ENCODE results near the gene SFRP5.

Gene SFRP5

GRCh38 chr10:97726636-97727178, 45.1 kb downstream of the SFRP5 start:
- no peaks in the 10 kb centered on the region for H3K79me2 ChIP-seq (ENCODE audit: insufficient read depth, low read length)
- no peaks in the 10 kb centered on the region for H3K36me3 ChIP-seq (ENCODE audit: insufficient read depth, low read length)
- TF ChIP-seq EZH2 (IDR thresholded peaks at IDR 0.05; ENCODE audit: borderline replicate concordance, low read length) (no peak), CTCF (IDR thresholded peaks at IDR 0.05; ENCODE audit: low read length) (no peak)
- H3K27me3 ChIP-seq (ENCODE audit: insufficient read depth, low read length), result no peaks in the 10 kb centered on the region
- H3K9me2 ChIP-seq (ENCODE audit: low read depth, low read length), result no peaks in the 10 kb centered on the region
- H3K4me2 ChIP-seq (ENCODE audit: low read length), result no peak overlapping the region
- H3K4me1 ChIP-seq (ENCODE audit: insufficient read depth, low read length, severe bottlenecking), result no peaks in the 10 kb centered on the region
- no peak overlapping the region for H3K27ac ChIP-seq (ENCODE audit: low read depth, low read length, poor library complexity, severe bottlenecking)
- no peak overlapping the region for H2AFZ ChIP-seq (ENCODE audit: low read length)
- no peak overlapping the region for H3K4me3 ChIP-seq (ENCODE audit: low read depth, low read length, poor library complexity, severe bottlenecking)
- no peak overlapping the region for H3K9ac ChIP-seq (ENCODE audit: low read length)
- H3F3A ChIP-seq (ENCODE audit: insufficient read depth, low read length), result no peaks in the 10 kb centered on the region
- no peaks in the 10 kb centered on the region for H4K20me1 ChIP-seq (ENCODE audit: insufficient read depth, low read length)
- no peaks in the 10 kb centered on the region for H3K9me3 ChIP-seq (ENCODE audit: low read length)

DNA sequence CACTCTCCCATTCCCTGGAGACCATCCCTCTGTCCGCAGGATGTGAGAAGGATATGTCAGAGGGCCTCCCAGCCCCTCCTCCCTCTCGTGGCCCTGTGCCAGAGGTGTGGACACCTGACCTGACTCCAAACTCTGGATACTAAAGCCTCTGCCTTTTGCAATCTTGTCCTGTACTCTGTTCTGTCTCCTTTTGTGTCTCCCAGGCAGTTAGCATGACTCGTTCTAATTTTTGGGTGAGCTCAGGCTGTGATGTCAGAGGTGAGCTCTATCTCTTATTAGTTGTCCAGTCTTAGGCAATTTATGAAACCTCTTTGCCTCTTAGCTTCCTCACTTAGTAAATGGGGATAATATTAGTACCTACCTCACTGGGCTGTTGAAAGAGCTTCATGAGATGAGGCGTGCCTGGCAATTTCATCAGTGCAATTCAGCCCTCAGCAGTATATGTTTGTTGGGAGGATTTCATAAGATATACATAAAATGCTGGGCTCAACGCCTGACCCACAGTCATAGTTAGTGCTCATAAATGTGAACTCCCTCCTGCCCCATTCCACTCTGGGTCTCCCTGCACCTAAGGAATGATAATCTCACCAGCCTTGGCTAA, 47.4 kb downstream of the SFRP5 start:
- H3K4me1 ChIP-seq (ENCODE audit: insufficient read depth, low read length, severe bottlenecking), result no peaks in the 10 kb centered on the region
- H3K79me2 ChIP-seq (ENCODE audit: insufficient read depth, low read length), result no peaks in the 10 kb centered on the region
- H3K4me3 ChIP-seq (ENCODE audit: low read depth, low read length, poor library complexity, severe bottlenecking), result no peak overlapping the region
- no peaks in the 10 kb centered on the region for H3K9me2 ChIP-seq (ENCODE audit: low read depth, low read length)
- no peaks in the 10 kb centered on the region for H4K20me1 ChIP-seq (ENCODE audit: insufficient read depth, low read length)
- H3K27me3 ChIP-seq (ENCODE audit: insufficient read depth, low read length), result no peaks in the 10 kb centered on the region
- no peak overlapping the region for H3K9ac ChIP-seq (ENCODE audit: low read length)
- no peak for TF ChIP-seq CTCF (IDR thresholded peaks at IDR 0.05; ENCODE audit: low read length)
- no peak for TF ChIP-seq EZH2 (IDR thresholded peaks at IDR 0.05; ENCODE audit: borderline replicate concordance, low read length)
- H2AFZ ChIP-seq (ENCODE audit: low read length), result no peak overlapping the region
- H3K4me2 ChIP-seq (ENCODE audit: low read length), result no peak overlapping the region
- no peaks in the 10 kb centered on the region for H3K9me3 ChIP-seq (ENCODE audit: low read length)
- no peak overlapping the region for H3K27ac ChIP-seq (ENCODE audit: low read depth, low read length, poor library complexity, severe bottlenecking)
- H3F3A ChIP-seq (ENCODE audit: insufficient read depth, low read length), result no peaks in the 10 kb centered on the region
- no peaks in the 10 kb centered on the region for H3K36me3 ChIP-seq (ENCODE audit: insufficient read depth, low read length)

DNA sequence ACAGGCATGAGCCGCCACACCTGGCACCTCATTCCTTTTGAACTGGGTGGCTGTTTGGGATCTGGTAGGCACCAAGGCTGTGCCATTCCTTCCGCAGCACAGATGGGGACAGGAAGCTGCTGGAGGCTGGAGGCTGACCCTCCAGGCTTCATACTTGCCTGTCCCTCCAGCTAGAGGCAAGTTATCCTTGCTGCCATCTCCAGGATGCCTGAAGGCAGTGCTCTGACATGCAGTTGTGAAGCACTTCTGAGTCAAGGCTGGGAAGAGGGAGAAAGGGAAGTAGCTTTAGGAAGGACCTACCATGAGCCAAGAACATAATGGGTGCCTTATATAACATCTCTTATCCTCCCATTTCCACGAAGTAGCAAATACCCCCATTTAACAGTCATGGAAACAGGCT, 48.8 kb downstream of the SFRP5 start:
- no peaks in the 10 kb centered on the region for H3F3A ChIP-seq (ENCODE audit: insufficient read depth, low read length)
- H2AFZ ChIP-seq (ENCODE audit: low read length), result no peak overlapping the region

More for the DNA sequence above, 48.8 kb downstream of the SFRP5 start:
- no peak overlapping the region for H3K9ac ChIP-seq (ENCODE audit: low read length)
- no peaks in the 10 kb centered on the region for H3K9me3 ChIP-seq (ENCODE audit: low read length)
- H3K4me3 ChIP-seq (ENCODE audit: low read depth, low read length, poor library complexity, severe bottlenecking), result no peak overlapping the region
- no peaks in the 10 kb centered on the region for H3K36me3 ChIP-seq (ENCODE audit: insufficient read depth, low read length)
- H3K9me2 ChIP-seq (ENCODE audit: low read depth, low read length), result no peaks in the 10 kb centered on the region
- TF ChIP-seq EZH2 (IDR thresholded peaks at IDR 0.05; ENCODE audit: borderline replicate concordance, low read length) (no peak), CTCF (IDR thresholded peaks at IDR 0.05; ENCODE audit: low read length) (no peak)
- no peaks in the 10 kb centered on the region for H4K20me1 ChIP-seq (ENCODE audit: insufficient read depth, low read length)
- no peak overlapping the region for H3K27ac ChIP-seq (ENCODE audit: low read depth, low read length, poor library complexity, severe bottlenecking)
- H3K4me1 ChIP-seq (ENCODE audit: insufficient read depth, low read length, severe bottlenecking), result no peaks in the 10 kb centered on the region
- no peaks in the 10 kb centered on the region for H3K79me2 ChIP-seq (ENCODE audit: insufficient read depth, low read length)
- no peak overlapping the region for H3K4me2 ChIP-seq (ENCODE audit: low read length)
- no peaks in the 10 kb centered on the region for H3K27me3 ChIP-seq (ENCODE audit: insufficient read depth, low read length)
